NCI-H2029 treated with DMSO at 0.1 percent for 48 hours (cell line): ENCODE data around the gene ZNF621.
"Not testable (repeated sequence)": the region's sequence is repeated elsewhere in the genome, so short reads cannot be mapped to it uniquely, and the experiment has no call there.

Source experiments
- DNase-seq: peaks from one replicate; lab custom pipeline; 2025; lab: John Stamatoyannopoulos, UW

Gene ZNF621

DNA sequence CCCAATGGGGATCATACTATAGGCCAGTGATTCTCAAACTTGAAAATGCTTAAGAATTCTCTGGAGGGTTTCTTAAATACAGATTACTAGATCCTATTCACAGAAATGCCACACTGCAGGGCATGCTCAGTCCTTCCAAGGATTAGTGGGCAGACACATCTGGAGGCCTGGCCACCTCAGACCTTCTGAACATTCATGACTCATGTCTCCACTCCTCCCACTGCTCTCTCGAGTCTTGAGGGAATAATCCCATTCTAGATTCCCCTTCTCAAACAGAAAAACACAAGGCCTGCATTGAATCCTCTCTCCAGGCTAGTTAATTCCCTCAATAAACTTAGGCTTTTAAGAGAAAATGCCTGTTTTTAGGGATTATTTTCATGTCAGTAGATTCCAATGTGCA, 22.1 kb downstream of the ZNF621 start:
- DNase-seq = no peak

DNA sequence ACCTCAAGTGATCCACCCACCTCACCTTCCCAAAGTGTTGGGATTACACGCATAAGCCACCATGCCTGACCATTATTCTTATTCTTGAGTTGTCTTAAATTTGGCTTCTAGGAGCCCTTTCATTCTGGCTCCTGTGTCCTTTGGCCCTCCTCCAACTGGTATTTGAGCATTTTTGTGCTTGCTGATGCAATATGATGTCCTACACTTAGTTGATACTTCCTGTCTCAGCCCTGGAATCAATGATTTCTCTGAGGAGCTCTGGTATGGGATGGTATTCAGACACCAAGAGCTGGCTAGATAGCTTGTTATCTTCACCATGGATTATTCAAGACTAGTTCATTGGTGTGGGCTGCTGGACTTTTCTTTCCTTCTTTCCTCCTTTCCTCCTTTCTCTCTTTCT, 25.4 kb downstream of the ZNF621 start:
- DNase-seq = no peak

DNA sequence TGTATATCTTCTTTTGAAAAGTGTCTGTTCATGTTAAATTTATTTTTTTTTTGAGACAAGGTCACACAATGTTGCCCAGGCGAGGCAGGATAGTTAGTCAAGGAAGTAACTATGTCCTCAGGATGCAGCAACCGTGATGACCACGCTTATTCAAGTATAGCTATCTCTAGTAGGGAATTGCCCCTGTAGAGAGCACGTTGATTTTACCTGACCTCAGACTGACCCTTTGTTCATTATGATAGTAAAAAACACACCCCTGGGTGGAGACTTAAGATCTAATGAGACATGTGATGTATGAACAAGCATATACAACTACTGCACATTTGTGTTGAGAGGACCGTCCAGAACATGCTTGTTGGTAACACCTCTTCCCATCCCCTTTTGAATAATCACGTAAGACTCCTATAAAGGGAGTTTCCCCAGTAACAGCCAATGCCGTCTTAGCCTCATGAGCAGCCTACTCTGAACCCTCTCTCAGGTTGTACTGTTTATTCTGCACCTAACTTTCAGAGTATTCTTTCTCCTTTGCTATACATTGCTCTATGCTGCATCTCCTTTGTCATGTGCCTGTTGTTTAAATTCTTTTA, 32.9 kb downstream of the ZNF621 start:
- DNase-seq = no peak

DNA sequence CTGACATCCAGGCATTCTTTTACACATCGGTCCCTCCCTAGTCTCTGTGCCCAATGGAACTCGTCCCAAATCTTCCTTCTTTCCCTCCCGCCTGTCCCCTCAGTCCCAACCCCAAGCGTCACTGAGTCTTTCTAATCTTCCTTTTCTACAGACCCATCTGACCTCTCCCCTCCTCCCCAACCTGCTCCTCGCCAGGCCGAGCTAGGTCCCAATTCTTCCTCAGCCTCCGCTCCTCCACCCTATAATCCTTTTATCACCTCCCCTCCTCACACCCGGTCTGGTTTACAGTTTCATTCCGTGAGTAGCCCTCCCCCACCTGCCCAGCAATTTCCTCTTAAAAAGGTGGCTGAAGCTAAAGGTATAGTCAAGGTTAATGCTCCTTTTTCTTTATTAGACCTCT, 37.7 kb downstream of the ZNF621 start:
- DNase-seq = not testable (repeated sequence)

DNA sequence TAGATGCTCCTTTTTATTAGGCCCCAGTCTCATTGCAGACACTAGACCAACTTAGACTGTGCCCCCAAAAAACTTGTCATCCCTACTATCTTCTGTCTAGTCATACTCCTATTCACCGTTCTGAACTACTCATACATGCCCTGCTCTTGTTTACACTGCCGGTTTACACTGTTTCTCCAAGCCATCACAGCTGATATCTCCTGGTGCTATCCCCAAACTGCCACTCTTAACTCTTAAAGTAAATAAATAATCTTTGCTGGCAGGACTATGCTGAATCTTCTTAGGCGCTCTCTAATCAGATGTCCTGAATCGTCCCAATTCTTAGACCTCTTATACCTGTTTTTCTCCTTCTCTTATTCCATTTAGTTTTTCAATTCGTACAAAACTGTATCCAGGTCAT, 40.9 kb downstream of the ZNF621 start:
- DNase-seq = not testable (repeated sequence)

DNA sequence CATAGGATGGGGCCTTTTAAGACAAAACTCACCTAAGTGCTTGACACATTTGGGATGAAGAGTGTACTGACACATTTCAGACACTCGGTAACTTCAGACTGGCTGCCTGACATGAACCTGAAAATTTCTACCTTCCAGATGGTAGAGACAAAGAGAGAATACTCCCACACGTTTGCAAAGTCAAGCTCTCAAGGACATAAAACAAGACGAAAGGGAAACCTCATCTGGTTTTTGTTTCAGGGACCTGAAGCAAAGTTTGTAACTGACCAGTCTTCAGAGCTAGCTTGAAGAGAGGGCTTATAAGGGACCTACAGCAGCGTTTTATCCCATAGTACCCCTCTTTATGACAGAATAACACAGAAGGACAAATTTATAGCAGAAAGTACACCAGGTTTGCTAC, 41.9 kb downstream of the ZNF621 start:
- DNase-seq = no peak

DNA sequence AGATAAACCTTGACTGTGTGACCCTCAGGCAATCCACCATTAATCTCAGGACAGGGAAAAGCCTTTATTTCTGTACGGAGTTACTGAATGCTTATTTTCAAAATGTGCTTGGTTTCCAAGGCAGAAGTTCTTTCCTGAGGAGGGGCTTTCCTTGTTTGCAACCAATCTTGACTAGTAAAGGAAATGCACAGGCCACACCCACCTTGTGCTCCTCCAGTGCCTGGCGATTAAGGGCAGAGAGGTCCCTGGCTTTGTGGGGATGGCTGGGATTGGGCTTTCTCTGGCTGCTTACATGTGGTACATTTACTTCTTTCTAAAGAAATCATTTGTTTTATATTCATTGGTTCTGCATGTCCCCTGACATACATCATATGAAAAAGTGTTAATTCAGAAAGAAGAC, 47.8 kb downstream of the ZNF621 start:
- DNase-seq = no peak

DNA sequence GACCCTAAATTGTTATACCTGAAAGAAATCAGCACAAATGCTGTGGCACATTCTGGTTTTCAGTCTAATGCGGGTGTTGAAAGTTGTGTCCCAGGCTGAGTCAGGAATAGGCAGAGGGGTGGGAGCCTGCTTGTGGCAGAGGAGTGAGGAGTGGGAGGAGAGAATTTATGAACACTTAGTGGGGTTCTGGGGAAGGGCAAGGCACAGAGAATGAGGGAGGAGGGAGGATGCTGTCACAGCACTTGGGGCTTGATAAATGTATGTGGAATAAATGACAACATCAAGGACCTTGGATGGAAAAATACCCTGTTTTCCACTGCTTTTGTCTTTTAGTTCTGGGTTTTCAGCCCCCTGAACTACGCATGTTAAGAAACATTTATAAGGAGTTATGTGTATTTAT, 49.3 kb downstream of the ZNF621 start:
- no peak for DNase-seq

DNA sequence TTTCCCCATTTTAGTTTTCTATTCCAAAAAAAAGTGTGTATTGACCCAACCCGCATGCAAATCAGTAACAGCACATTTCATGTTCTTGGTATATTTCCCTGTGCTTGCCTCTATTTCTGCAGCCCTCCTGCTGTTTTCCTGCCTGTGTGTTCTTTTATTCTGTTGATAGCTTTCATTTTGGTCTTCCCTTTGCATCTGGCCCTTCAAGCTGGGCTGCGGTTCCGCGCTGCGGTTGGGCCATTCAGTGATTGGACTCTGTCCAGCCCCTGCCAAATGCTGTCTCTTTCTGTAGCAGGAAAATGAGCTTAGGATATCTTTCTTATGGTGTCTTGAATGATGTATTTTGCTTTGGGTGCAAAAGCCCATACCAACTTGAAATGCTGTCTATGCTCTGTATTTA, 49.9 kb downstream of the ZNF621 start:
- DNase-seq = peak; percentile 9

DNA sequence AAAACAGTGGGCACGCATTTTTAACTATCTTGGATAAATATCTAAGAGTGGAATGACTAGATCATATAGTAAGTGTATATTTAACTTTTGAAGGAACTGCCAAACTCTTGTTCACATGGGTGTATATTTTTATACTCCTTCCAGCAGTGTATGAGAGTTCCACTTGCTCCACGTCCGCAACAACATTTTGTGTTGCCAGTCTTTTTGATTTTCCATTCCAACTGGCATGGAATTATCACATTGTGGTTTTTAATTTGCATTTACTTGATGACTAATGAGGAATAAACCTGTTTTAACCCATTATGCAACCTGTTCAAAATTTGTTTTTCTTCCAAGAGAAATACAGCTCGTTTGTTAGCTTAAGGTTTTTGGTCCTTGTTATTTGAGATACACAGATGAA, 51.6 kb downstream of the ZNF621 start:
- DNase-seq = no peak

DNA sequence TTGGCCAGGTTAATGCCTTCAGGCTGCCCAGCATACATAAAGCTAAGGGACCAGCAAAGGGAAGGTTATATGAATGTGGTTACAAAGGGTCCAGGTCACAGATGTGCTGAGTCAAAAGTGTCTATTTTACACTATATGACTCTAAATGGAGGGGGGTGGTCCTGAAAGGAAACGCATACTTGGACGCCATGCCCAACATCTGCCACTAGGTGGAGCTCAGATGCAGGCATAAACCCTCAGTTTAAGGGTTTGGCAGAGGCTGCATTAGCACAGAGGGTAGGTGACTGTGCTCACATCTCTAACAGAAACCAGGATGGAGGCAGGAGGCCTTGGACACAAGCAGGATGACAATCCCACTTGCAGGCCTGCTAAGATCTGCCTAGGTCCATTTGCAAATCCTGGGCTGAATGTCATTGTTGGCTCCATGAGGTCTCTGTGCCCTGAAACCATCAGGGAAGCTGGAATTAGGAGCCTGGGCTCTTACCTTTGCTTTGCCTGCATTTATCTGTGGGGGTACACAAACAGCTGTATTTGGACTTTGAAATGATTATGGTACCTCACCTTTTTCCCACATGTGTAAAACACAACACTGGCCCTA, 55.8 kb downstream of the ZNF621 start:
- DNase-seq = peak; percentile 69

DNA sequence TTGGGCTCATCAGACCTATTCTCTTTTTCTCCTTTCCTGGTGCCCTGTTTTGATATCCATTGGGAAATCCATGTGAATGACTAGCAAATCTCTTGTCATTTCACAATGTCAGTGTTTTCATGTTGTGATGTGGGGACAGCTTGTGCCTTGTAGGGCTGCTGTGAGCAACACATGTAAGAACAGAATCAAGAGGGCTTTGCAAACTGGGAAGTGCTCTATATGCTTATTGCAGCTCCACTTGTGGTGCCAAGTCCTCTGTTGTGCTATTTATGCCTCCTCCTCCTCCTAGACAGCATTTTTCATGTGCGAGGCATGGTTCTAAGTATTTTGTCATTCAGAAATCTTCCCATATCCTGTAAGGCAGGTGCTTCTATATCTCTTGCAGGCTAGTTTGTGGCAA, 56.4 kb downstream of the ZNF621 start:
- no peak for DNase-seq

DNA sequence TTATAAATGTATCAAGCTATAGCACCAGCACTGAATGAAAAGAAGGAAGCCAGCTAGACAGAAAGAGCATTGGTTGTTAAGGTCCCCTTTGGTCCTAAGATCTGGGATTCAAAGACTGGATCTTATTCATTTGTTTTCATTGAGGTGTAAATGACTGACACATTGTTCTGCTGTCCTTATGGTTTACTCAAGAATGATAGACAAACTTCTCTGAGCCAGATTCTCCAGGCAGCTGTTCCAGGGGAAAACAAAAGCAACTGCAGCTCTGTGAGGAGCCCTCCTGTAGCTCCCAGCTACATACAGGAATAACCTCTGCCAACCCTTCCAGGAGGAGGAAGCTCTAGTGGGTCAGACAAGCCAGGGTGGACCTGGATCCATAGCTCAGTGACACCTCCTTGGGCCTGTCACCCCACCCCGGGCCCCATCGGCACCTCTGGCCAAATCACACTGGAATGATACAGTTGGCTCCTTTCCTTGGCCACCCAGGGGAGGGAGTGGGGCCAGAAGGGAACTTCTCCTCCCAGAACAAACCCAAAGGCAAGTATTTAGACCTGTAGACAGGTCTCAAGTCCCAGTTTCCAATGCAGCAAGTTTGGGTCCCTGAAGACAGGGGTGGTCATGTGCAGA, 57.8 kb downstream of the ZNF621 start:
- DNase-seq = no peak

DNA sequence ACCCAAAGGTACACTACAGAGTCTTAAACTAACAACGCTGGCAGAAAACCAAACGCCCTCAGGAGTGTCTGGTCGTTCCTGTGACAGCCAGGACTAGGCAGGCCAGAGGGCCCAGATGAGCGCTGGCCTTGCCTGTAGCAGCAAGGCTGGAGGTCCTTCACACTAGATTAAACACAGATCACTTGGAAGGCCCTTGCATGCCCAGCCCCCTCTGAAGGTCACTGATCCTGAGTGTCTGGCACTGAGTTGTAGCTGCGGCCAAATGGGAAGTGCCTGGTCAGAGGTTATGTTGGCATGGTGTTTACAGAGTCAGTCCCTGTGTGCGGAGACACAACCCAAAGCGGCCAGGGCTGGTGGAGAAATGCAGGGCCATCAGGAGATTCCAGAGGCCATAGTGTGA, 58.9 kb downstream of the ZNF621 start:
- DNase-seq = no peak

DNA sequence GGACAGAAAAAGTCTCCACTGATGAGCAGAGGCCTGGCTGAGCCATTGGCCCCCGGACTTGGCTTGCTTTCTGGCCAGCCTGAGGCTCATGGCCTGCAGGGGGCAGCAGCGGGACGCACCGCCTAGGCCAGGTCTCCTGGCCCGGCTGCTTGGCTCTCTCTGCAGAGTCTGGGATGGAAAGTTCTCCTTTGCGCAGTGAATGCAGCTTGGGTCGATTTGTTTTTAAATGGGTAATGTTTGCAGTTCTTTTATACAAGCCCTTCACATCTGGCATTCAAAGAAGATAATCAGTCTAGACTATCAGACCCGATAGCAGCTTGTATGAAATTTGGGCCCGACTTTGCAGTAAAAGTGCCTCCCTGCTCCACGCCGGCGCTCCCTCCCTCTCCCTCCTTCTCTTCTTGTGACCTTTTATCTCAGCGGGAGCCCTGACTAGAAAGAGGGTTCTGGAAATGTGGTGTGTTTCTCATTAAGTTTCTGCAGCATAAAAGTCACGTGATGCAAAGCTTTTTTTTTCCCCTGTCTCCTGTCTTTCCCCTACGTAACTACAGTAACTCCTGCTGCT, 59.9 kb downstream of the ZNF621 start:
- DNase-seq = peak; percentile 58

DNA sequence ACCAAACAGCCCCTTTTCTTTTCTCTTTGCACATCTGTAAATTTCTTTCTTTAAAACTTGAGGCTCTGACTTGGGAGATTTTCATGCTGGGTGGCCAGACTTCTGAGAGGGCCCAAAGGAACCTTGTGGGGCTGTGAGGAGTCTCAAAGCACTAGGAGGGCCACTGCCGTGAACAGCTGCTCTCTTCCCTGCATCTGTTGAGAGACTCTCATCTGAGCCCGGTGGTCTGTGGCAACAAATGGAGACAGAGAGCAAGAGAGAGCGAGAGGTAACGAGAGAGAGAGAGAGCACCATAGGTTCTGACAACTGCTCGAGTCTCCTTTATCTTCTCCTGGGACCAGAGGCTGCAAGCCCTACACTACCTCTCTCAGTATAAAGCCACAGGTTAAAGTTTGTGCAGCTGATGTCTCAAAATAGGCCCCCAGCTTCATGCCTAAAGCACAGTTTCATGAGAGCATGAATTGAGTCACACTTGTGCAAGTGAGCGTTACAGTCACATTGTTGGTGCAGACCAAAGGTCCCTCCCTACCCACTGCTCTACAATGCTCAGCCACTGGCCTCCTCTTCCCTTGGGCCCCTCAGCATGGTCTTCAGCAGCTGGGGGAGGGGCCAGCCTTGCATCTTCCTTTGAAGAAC, 60.7 kb downstream of the ZNF621 start:
- DNase-seq = no peak

DNA sequence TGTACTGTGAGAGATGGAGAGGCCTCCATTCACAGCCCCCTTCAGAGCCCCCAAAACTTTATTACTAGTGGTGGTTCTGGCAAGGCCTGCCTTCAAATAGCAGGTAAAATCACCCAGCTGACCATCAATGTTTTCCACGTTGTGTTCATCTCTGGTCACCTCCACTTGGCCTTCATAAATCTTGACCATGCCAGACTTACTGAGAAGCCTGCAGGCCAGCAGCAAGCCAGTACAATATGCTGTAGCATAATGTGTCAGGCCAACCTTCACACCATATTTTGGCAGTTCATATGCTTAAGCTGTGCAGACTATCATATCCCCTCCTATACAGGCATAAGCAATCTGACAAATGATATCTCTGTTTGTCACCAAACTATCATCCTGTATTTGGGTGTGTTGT, 62.1 kb downstream of the ZNF621 start:
- no peak for DNase-seq

DNA sequence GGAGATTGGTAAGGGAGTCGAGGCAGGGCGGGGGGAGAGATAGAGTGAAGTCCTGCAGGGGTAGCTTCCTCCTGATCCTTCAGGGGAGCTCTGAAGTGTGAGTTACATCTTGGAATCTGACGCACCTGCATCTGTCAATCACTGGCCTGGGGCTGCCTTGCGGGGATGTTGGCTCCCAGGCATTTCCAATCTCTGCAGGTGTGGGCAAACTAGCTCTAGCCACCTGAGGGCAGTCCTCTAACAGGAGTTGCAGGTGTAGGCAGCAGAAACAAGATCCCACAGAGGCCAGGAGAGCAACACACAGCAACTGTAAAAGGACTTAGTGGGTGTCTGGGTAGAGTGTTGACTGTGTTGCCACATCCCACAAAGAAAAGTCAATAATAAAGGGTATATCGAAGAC, 63.6 kb downstream of the ZNF621 start:
- DNase-seq = no peak
